WTC11 (cell line): ENCODE results near the gene NUMBL. TPM values are rescaled to one million over a fixed set of nuclear protein-coding genes. Genes with fewer than 3 reads are reported as not detected.
A peak's percentile ranks its signal among the peaks of the same experiment; 100 is the strongest.

ENCODE experiments used
- ATAC-seq: fragments of 200-7000 bp; cut with Tn5 transposase; 2 replicates; pipeline ENCODE4 v1.10.0; 2021; ENCODE audit warnings: mild to moderate bottlenecking, moderate library complexity
- CTCF ChIA-PET: fragments of 300-600 bp; sonication (Branson Sonifier 250); formaldehyde crosslinking; loops from one replicate; lab custom pipeline; 2021; ENCODE audit warnings: antibody characterized with exemption; lab: Charles Lee
- POLR2A ChIA-PET: fragments of 350-600 bp; sonication (Branson Sonifier 250); formaldehyde crosslinking; loops from one replicate; lab custom pipeline; 2021; ENCODE audit warnings: antibody characterized with exemption; lab: Charles Lee
- DNase-seq: peaks from one replicate; pipeline ENCODE4 v3.0.0; 2021; ENCODE audit warnings: low spot score
- H3K27ac Mint-ChIP-seq: 2 replicates; pipeline ENCODE4 v1.8.0; 2021; ENCODE audit warnings: mixed read lengths
- H3K27me3 Mint-ChIP-seq: 2 replicates; pipeline ENCODE4 v1.8.0; 2021; ENCODE audit warnings: low read depth, mild to moderate bottlenecking, moderate library complexity, mixed read lengths
- H3K36me3 Mint-ChIP-seq: 2 replicates; pipeline ENCODE4 v1.8.0; 2021; ENCODE audit warnings: mixed read lengths
- H3K4me1 Mint-ChIP-seq: 2 replicates; pipeline ENCODE4 v1.8.0; 2022; ENCODE audit warnings: mixed read lengths
- H3K4me3 Mint-ChIP-seq: 2 replicates; pipeline ENCODE4 v1.8.0; 2021; ENCODE audit warnings: mild to moderate bottlenecking, moderate library complexity, mixed read lengths
- H3K9me3 Mint-ChIP-seq: 2 replicates; pipeline ENCODE4 v1.8.0; 2021; ENCODE audit warnings: mixed read lengths
- ATF1 ChIP-seq: sonication (generic); formaldehyde crosslinking; IDR thresholded peaks from 2 replicates; pipeline ENCODE4 v1.8.1; 2023; ENCODE audit warnings: mild to moderate bottlenecking, moderate library complexity, missing genetic modification reagents
- CBFB ChIP-seq: sonication (generic); formaldehyde crosslinking; IDR thresholded peaks from 2 replicates; pipeline ENCODE4 v1.8.1; 2022; ENCODE audit warnings: mild to moderate bottlenecking, low read depth, missing genetic modification reagents
- CREM ChIP-seq: sonication (generic); formaldehyde crosslinking; IDR thresholded peaks from 2 replicates; pipeline ENCODE4 v1.8.1; 2022; ENCODE audit warnings: mild to moderate bottlenecking, missing genetic modification reagents, moderate library complexity
- CTCF ChIP-seq: fragments of 200-600 bp; IDR thresholded peaks from 2 replicates; pipeline ENCODE4 v1.8.0; 2022; ENCODE audit warnings: antibody characterized with exemption
- ERG ChIP-seq: fragments of 250-450 bp; sonication (Bioruptor Pico); IDR thresholded peaks from 2 replicates; pipeline ENCODE4 v1.8.0; 2021; ENCODE audit warnings: mild to moderate bottlenecking
- FOXK1 ChIP-seq: sonication (generic); formaldehyde crosslinking; IDR thresholded peaks from 2 replicates; pipeline ENCODE4 v1.8.0; 2022; ENCODE audit warnings: mild to moderate bottlenecking, moderate library complexity, missing genetic modification reagents
- HMGXB4 ChIP-seq: sonication (generic); formaldehyde crosslinking; IDR thresholded peaks from 2 replicates; pipeline ENCODE4 v1.8.1; 2023; ENCODE audit warnings: mild to moderate bottlenecking, moderate library complexity, missing genetic modification reagents
- NFATC4 ChIP-seq: fragments of 250-450 bp; sonication (Bioruptor Pico); IDR thresholded peaks from 2 replicates; pipeline ENCODE4 v1.9.0; 2021; ENCODE audit warnings: mild to moderate bottlenecking
- NR3C1 ChIP-seq: sonication (generic); formaldehyde crosslinking; conservative IDR thresholded peaks from 2 replicates; pipeline ENCODE4 v1.8.1; 2023; ENCODE audit warnings: low read depth, mild to moderate bottlenecking, missing genetic modification reagents
- PRRX2 ChIP-seq: fragments of 250-450 bp; sonication (Bioruptor Pico); IDR thresholded peaks from 2 replicates; pipeline ENCODE4 v1.8.0; 2021; ENCODE audit warnings: mild to moderate bottlenecking
- RORB ChIP-seq: fragments of 250-450 bp; sonication (Bioruptor Pico); IDR thresholded peaks from 2 replicates; pipeline ENCODE4 v1.9.0; 2021; ENCODE audit warnings: mild to moderate bottlenecking
- SOX15 ChIP-seq: fragments of 250-450 bp; sonication (Bioruptor Pico); IDR thresholded peaks from 2 replicates; pipeline ENCODE4 v1.9.0; 2021; ENCODE audit warnings: mild to moderate bottlenecking
- TP53 ChIP-seq: sonication (generic); formaldehyde crosslinking; IDR thresholded peaks from 2 replicates; pipeline ENCODE4 v1.8.1; 2023; ENCODE audit warnings: mild to moderate bottlenecking, missing genetic modification reagents
- ZBTB43 ChIP-seq: sonication (generic); formaldehyde crosslinking; IDR thresholded peaks from 2 replicates; pipeline ENCODE4 v1.8.1; 2023; ENCODE audit warnings: mild to moderate bottlenecking, missing genetic modification reagents
- ZNF121 ChIP-seq: sonication (generic); formaldehyde crosslinking; IDR thresholded peaks from 2 replicates; pipeline ENCODE4 v1.8.0; 2023; ENCODE audit warnings: missing genetic modification reagents
- ZNF263 ChIP-seq: sonication (generic); formaldehyde crosslinking; IDR thresholded peaks from 2 replicates; pipeline ENCODE4 v1.8.1; 2022; ENCODE audit warnings: low read depth, mild to moderate bottlenecking, moderate library complexity, missing genetic modification reagents
- ZNF423 ChIP-seq: fragments of 250-450 bp; sonication (Bioruptor Pico); IDR thresholded peaks from 2 replicates; pipeline ENCODE4 v2.1.2; 2022; ENCODE audit warnings: mild to moderate bottlenecking, moderate library complexity
- total RNA-seq: library from RNA; stranded (reverse); gene quantifications from 3 replicates; pipeline ENCODE4 v1.2.3, GENCODE V29; 2021
- TF ChIP-seq, protein P1 (sequence below): fragments of 250-450 bp; sonication (Bioruptor Pico); IDR thresholded peaks from 2 replicates; pipeline ENCODE4 v1.9.0; 2021; ENCODE audit warnings: mild to moderate bottlenecking, borderline replicate concordance
- TF ChIP-seq, protein P2 (sequence below): sonication (generic); formaldehyde crosslinking; IDR thresholded peaks from 2 replicates; pipeline ENCODE4 v1.8.0; 2023; ENCODE audit warnings: missing genetic modification reagents
- TF ChIP-seq, protein P3 (sequence below): sonication (generic); formaldehyde crosslinking; IDR thresholded peaks from 2 replicates; pipeline ENCODE4 v1.8.1; 2022; ENCODE audit warnings: missing genetic modification reagents, borderline replicate concordance
- TF ChIP-seq, protein P4 (sequence below): fragments of 250-450 bp; sonication (Bioruptor Pico); IDR thresholded peaks from 2 replicates; pipeline ENCODE4 v1.9.0; 2021; ENCODE audit warnings: mild to moderate bottlenecking

Gene NUMBL
- total RNA-seq, 1 experiment from 2014 or later: 30.3 TPM

DNA sequence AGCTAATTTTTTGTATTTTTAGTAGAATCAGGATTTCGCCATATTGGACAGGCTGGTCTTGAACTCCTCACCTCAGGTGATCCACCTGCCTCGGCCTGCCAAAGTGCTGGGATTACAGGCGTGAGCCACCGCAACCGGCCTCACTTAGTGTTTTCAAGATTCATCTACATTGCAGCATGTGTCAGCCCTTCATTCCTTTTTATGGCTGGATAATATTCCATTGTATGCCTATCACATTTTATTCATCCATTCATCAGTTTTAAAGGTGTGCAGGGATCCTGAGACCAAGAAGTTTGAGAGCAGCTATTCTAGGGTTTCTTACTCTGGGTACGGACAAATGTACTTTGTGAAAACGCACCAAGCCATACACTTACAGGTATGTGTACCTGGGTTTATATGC is 17.2 kb upstream of the NUMBL start:
- H3K4me3 Mint-ChIP-seq: no peak overlapping the region
- H3K36me3 Mint-ChIP-seq: peaks cover 43% of the 10 kb centered on the region
- H3K27ac Mint-ChIP-seq: no peak overlapping the region
- H3K9me3 Mint-ChIP-seq: no peaks in the 10 kb centered on the region
- DNase-seq (no peak), ATAC-seq (no peak)
- H3K4me1 Mint-ChIP-seq: peaks cover 5% of the 10 kb centered on the region; the same call in 1 of the 2 replicates
- POLR2A ChIA-PET: no interaction called here
- H3K27me3 Mint-ChIP-seq: no peaks in the 10 kb centered on the region
- TF ChIP-seq FOXK1 (CRISPR knock-in tag) (no peak), CTCF (no peak), CREM (CRISPR knock-in tag) (no peak), ZBTB43 (no peak), ZNF423 (CRISPR knock-in tag) (no peak), ZNF121 (CRISPR knock-in tag) (no peak), PRRX2 (CRISPR knock-in tag) (no peak), RORB (CRISPR knock-in tag) (no peak)
- TF ChIP-seq, protein P1, sequence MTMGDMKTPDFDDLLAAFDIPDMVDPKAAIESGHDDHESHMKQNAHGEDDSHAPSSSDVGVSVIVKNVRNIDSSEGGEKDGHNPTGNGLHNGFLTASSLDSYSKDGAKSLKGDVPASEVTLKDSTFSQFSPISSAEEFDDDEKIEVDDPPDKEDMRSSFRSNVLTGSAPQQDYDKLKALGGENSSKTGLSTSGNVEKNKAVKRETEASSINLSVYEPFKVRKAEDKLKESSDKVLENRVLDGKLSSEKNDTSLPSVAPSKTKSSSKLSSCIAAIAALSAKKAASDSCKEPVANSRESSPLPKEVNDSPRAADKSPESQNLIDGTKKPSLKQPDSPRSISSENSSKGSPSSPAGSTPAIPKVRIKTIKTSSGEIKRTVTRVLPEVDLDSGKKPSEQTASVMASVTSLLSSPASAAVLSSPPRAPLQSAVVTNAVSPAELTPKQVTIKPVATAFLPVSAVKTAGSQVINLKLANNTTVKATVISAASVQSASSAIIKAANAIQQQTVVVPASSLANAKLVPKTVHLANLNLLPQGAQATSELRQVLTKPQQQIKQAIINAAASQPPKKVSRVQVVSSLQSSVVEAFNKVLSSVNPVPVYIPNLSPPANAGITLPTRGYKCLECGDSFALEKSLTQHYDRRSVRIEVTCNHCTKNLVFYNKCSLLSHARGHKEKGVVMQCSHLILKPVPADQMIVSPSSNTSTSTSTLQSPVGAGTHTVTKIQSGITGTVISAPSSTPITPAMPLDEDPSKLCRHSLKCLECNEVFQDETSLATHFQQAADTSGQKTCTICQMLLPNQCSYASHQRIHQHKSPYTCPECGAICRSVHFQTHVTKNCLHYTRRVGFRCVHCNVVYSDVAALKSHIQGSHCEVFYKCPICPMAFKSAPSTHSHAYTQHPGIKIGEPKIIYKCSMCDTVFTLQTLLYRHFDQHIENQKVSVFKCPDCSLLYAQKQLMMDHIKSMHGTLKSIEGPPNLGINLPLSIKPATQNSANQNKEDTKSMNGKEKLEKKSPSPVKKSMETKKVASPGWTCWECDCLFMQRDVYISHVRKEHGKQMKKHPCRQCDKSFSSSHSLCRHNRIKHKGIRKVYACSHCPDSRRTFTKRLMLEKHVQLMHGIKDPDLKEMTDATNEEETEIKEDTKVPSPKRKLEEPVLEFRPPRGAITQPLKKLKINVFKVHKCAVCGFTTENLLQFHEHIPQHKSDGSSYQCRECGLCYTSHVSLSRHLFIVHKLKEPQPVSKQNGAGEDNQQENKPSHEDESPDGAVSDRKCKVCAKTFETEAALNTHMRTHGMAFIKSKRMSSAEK (CRISPR knock-in tag): no peak
- TF ChIP-seq, protein P2, sequence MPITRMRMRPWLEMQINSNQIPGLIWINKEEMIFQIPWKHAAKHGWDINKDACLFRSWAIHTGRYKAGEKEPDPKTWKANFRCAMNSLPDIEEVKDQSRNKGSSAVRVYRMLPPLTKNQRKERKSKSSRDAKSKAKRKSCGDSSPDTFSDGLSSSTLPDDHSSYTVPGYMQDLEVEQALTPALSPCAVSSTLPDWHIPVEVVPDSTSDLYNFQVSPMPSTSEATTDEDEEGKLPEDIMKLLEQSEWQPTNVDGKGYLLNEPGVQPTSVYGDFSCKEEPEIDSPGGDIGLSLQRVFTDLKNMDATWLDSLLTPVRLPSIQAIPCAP (CRISPR knock-in tag): no peak
- CTCF ChIA-PET: no interaction called here

DNA sequence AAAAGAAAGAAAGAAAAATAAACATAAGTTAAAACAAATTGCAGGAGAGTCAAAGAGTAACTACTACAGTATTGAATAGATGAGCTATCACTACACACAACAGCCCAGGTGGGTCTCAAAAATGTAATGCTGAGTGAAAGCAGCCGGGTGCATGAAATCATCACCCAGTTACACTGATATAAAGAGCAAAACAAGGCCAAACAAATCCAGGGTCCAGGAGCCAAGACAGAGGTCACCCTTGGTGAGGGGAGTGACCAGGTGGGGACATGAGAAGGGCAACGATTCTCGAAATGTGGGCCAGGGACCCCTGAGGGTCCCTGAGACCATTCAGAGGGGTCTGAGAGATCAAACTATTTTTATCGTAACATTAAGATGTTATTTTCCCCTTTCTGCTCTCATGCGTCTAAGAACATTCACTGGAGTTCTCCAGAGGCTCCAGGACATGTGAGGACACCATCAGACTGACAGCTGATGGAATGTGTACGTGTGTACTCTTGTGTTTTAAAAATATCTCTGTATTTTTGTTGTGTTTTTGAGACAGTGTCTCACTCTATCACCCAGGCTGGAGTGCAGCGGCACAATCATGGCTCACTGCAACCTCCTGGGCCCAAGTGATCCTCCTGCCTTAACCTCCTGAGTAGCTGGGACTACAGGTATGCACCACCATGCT is 15.6 kb upstream of the NUMBL start:
- peaks cover 8% of the 10 kb centered on the region; the same call in 1 of the 2 replicates for H3K4me1 Mint-ChIP-seq
- ATAC-seq: no peak
- TF ChIP-seq TP53 (CRISPR knock-in tag): no peak
- TF ChIP-seq, protein P3, sequence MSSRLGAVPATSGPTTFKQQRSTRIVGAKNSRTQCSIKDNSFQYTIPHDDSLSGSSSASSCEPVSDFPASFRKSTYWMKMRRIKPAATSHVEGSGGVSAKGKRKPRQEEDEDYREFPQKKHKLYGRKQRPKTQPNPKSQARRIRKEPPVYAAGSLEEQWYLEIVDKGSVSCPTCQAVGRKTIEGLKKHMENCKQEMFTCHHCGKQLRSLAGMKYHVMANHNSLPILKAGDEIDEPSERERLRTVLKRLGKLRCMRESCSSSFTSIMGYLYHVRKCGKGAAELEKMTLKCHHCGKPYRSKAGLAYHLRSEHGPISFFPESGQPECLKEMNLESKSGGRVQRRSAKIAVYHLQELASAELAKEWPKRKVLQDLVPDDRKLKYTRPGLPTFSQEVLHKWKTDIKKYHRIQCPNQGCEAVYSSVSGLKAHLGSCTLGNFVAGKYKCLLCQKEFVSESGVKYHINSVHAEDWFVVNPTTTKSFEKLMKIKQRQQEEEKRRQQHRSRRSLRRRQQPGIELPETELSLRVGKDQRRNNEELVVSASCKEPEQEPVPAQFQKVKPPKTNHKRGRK: no peak
- no peak for TF ChIP-seq ATF1
- no peak for TF ChIP-seq ZNF263
- TF ChIP-seq ERG (CRISPR knock-in tag): no peak
- TF ChIP-seq SOX15 (CRISPR knock-in tag): no peak
- TF ChIP-seq HMGXB4 (CRISPR knock-in tag): no peak
- TF ChIP-seq, protein P4, sequence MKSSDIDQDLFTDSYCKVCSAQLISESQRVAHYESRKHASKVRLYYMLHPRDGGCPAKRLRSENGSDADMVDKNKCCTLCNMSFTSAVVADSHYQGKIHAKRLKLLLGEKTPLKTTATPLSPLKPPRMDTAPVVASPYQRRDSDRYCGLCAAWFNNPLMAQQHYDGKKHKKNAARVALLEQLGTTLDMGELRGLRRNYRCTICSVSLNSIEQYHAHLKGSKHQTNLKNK (CRISPR knock-in tag): no peak
- no peak for TF ChIP-seq NFATC4
- no peak for TF ChIP-seq CBFB (CRISPR knock-in tag)
- TF ChIP-seq NR3C1 (CRISPR knock-in tag): no peak

More for the DNA sequence above, 15.6 kb upstream of the NUMBL start:
- Mint-ChIP-seq H3K27me3 (no peaks in the 10 kb centered on the region), H3K27ac (peak overlapping the region; percentile 63; the same call in 1 of the 2 replicates), H3K9me3 (no peaks in the 10 kb centered on the region), H3K36me3 (peaks cover 43% of the 10 kb centered on the region), H3K4me3 (no peak overlapping the region)
- DNase-seq: no peak
- ChIA-PET POLR2A (interaction anchor here (0.5 kb wide), 1 partner anchor 1074 kb away, joined by 3 read pairs; no protein-coding TSS in a partner anchor), CTCF (no interaction called here)
